BJ (cell line): ENCODE results near the gene ZW10. TPM values are rescaled to one million over a fixed set of nuclear protein-coding genes. Genes with fewer than 3 reads are reported as not detected.
"Not testable (repeated sequence)": the region's sequence is repeated elsewhere in the genome, so short reads cannot be mapped to it uniquely, and the experiment has no call there.

Source experiments
- CTCF ChIA-PET: fragments of 350-600 bp; formaldehyde crosslinking; extraction: SDS; loops from one replicate; lab custom pipeline; 2021; ENCODE audit warnings: antibody characterized with exemption, inconsistent platforms; lab: Yijun Ruan, JAX
- POLR2A ChIA-PET: fragments of 300-600 bp; sonication (Branson Sonifier 250); formaldehyde crosslinking; extraction: SDS; loops from one replicate; lab custom pipeline; 2021; ENCODE audit warnings: antibody characterized with exemption; lab: Charles Lee
- DNase-seq: peaks from one replicate; pipeline ENCODE4 v3.0.0-alpha.2; 2011; ENCODE audit warnings: low read depth
- H3K27me3 ChIP-seq: 2 replicates; pipeline ENCODE4 v1.6.0; 2011; ENCODE audit warnings: low read length; ENCODE audit not compliant: control insufficient read depth, insufficient read depth
- H3K36me3 ChIP-seq: 2 replicates; pipeline ENCODE4 v1.5.1; 2011; ENCODE audit warnings: low read length; ENCODE audit not compliant: control insufficient read depth, insufficient read depth
- H3K4me3 ChIP-seq: 2 replicates; pipeline ENCODE4 v1.5.1; 2011; ENCODE audit warnings: low read depth, mild to moderate bottlenecking, control low read depth, low read length
- CTCF ChIP-seq: IDR thresholded peaks from 2 replicates; pipeline ENCODE4 v1.5.1; 2011; ENCODE audit warnings: low read depth, mild to moderate bottlenecking, control low read depth, inconsistent platforms, low read length, moderate library complexity; ENCODE audit not compliant: insufficient read depth
- polyA plus RNA-seq: library from polyadenylated mRNA; depleted of rRNA; stranded (reverse); fragments of >200 nt; gene quantifications from 2 replicates; pipeline ENCODE4 v1.2.3, GENCODE V29; 2011

The ZW10 gene
- polyA plus RNA-seq, 1 experiment, result 6.3 TPM

DNA sequence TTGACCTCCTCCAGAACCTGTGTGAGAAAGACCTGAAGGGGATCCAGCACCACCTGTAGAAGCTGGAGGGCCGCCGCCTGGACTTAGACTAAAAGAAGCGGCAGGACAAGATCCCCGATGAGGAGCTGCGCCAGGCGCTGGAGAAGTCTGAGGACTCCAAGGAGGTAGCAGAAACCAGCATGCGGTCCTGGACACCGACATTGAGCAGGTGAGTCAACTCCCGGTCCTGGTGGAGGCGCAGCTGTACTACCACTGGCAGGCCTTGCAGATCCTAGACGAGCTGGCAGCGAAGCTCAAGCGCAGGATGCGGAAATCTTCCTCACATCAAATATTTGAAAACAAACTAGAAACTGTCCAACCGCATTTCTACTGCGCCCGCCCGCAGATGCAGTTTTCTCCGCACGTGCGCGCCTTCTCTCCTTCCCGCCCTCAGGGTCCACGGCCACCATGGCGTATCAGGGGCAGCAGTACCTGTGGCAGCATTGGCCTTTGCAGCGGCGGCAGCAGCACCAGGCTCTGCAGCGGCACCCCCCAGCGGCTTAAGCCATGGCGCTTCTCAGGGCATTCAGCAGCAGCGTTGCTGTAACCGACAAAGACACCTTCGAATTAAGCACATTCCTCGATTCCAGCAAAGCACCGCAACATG is 16.3 kb upstream of the ZW10 start:
- Histone ChIP-seq H3K27me3 (0 out of 2 replicates have a peak, but pooled peaks cover 1% of the 10 kb centered on the region), H3K36me3 (no peaks in the 10 kb centered on the region), H3K4me3 (no peak overlapping the region)
- ChIA-PET CTCF (no interaction called here), POLR2A (no interaction called here)
- TF ChIP-seq CTCF, result no peak
- DNase-seq, result no peak

DNA sequence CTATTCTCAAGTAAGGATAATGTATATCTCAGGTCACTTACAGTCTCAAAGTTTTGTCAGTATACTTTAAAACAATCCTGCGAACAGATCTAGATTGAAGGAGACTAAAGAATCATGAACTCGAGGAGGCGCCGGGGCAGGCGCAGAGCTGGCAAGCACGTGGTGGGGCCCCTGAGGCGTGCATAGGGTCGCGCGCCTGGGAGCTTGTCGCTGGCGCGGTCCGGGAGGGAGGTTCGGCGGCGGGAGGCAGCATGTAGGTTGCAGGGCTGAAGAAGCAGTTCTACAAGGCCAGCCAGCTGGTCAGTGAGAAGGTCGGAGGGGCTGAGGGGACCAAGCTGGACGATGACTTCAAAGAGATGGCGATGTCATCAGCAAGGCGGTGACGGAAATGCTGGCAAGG is 15.5 kb upstream of the ZW10 start:
- POLR2A ChIA-PET, result not testable (repeated sequence)
- CTCF ChIA-PET, result interaction anchor here (0.8 to 3.3 kb wide), 2 partner anchors 9 to 1334 kb away, joined by 3 to 20 read pairs; no protein-coding TSS in a partner anchor

DNA sequence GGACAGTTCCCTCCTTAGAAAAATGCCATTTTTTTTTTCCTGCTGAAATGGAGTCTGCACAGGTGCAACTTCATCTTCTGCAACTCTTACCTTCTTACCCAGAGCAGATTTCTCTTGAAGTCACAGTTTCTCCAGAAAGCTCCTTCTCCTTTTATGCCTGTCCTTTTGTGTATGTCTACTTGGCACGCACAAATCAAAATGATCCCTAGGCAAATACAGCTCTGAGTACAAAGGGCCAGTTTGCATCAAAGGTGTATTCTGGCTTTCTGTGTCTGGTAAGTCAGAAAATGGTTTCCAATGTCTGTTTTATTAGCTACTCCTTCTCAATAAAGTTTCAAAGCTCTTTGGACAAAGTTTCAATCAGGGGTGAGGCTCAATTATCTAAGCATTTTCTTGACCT is 8.6 kb upstream of the ZW10 start:
- Histone ChIP-seq H3K27me3 (peaks cover 3% of the 10 kb centered on the region), H3K36me3 (no peaks in the 10 kb centered on the region), H3K4me3 (no peak overlapping the region)
- no peak for TF ChIP-seq CTCF
- POLR2A ChIA-PET, result no interaction called here
- CTCF ChIA-PET, result interaction anchor here (0.6 to 2.2 kb wide), 4 partner anchors 9 to 24 kb away, joined by 3 to 11 read pairs (median 4); partner anchors contain the start of gene ZW10
- DNase-seq, result no peak

More for the DNA sequence above, 15.5 kb upstream of the ZW10 start:
- not testable (repeated sequence) for H3K36me3 ChIP-seq, H3K4me3 ChIP-seq, DNase-seq, H3K27me3 ChIP-seq

DNA sequence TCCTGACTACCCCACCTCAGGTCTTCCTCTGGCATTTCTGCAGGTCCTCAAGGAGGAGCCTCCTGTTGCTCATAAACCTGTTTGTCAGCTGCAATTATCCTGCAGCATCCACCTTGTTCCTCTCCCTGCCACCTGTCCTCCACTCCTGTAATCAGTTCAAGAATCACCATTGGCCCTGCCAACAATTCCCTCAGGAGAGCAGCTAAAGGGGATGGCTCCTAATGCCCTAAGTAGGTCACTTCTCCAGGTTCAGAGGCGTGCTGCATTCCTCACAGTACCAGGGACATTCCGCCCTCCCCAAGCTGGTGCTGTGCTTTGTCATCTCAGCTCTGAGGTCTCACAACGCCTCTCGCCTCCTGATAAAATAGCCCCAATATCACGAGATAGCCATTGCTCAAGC is 8.2 kb upstream of the ZW10 start:
- Histone ChIP-seq H3K27me3 (peaks cover 3% of the 10 kb centered on the region), H3K4me3 (no peak overlapping the region), H3K36me3 (no peaks in the 10 kb centered on the region)
- CTCF ChIA-PET, result interaction anchor here (0.6 to 2.2 kb wide), 4 partner anchors 8 to 24 kb away, joined by 3 to 11 read pairs (median 4); partner anchors contain the start of gene ZW10
- TF ChIP-seq CTCF, result no peak
- DNase-seq, result no peak
- POLR2A ChIA-PET, result no interaction called here

- H3K4me3 ChIP-seq, result no peak within 1 kb of the TSS
- ChIA-PET CTCF (no interaction called here), POLR2A (no interaction called here)
- no peak for TF ChIP-seq CTCF
- no peaks in the 10 kb centered on the region for H3K36me3 ChIP-seq
- peaks cover 7% of the 10 kb centered on the region for H3K27me3 ChIP-seq
- no peak for DNase-seq
These were observed 6.0 kb upstream of the ZW10 start, which contains the start of gene CLDN25 for GRCh38 chr11:113779496-113779895. TSS of gene CLDN25 (plus strand) at chr11:113779796. CDS start at chr11:113779796, 0 bp downstream.
